Measurements from ENCODE around the gene GPR6.

The GPR6 gene

GRCh38 chr6:109964949-109965348 lies 13.2 kb upstream of the GPR6 start:
- TF ChIP-seq, protein P1, sequence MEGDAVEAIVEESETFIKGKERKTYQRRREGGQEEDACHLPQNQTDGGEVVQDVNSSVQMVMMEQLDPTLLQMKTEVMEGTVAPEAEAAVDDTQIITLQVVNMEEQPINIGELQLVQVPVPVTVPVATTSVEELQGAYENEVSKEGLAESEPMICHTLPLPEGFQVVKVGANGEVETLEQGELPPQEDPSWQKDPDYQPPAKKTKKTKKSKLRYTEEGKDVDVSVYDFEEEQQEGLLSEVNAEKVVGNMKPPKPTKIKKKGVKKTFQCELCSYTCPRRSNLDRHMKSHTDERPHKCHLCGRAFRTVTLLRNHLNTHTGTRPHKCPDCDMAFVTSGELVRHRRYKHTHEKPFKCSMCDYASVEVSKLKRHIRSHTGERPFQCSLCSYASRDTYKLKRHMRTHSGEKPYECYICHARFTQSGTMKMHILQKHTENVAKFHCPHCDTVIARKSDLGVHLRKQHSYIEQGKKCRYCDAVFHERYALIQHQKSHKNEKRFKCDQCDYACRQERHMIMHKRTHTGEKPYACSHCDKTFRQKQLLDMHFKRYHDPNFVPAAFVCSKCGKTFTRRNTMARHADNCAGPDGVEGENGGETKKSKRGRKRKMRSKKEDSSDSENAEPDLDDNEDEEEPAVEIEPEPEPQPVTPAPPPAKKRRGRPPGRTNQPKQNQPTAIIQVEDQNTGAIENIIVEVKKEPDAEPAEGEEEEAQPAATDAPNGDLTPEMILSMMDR (IDR thresholded peaks at IDR 0.05), result no peak
- Mint-ChIP-seq H3K4me3 (no peak overlapping the region), H3K27ac (no peak overlapping the region), H3K9me3 (no peaks in the 10 kb centered on the region), H3K36me3 (ENCODE audit: low read depth) (no peaks in the 10 kb centered on the region), H3K27me3 (ENCODE audit: low read depth, poor library complexity) (peaks cover 3% of the 10 kb centered on the region), H3K4me1 (no peaks in the 10 kb centered on the region)
- DNase-seq, result no peak

GRCh38 chr6:109966299-109966698 lies 11.8 kb upstream of the GPR6 start:
- no peak for DNase-seq
- Mint-ChIP-seq H3K36me3 (ENCODE audit: low read depth) (no peaks in the 10 kb centered on the region), H3K4me1 (no peaks in the 10 kb centered on the region), H3K9me3 (no peaks in the 10 kb centered on the region), H3K27ac (no peak overlapping the region), H3K4me3 (no peak overlapping the region), H3K27me3 (ENCODE audit: low read depth, poor library complexity) (peaks cover 3% of the 10 kb centered on the region)
- TF ChIP-seq, protein P1 (IDR thresholded peaks at IDR 0.05), result no peak

DNA sequence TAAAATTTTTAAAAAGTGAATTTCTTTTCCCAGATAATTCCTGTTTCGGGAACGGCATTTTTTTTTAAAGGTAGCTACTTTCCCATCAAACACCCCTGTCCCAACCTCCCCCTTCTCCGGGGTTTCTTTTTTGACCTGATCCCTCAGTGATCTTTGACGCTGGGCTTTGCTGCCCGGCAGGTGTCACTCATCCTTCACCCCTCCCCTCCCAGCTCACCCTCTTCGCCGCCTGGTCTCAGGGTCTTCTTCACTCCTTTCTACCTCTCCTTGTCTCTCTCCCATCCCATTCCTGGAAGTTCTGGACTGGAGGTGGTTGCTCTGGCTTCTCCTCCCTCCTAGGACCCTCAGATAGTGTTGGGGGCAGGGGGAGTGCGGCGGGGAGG lies 329 bp upstream of the GPR6 start:
- Mint-ChIP-seq H3K27me3 (ENCODE audit: low read depth, poor library complexity) (peaks cover 61% of the 10 kb centered on the region), H3K4me3 (peak overlapping the region; percentile 84), H3K4me1 (peaks cover 12% of the 10 kb centered on the region), H3K27ac (no peak overlapping the region), H3K9me3 (no peaks in the 10 kb centered on the region), H3K36me3 (ENCODE audit: low read depth) (no peaks in the 10 kb centered on the region)
- TF ChIP-seq, protein P1 (IDR thresholded peaks at IDR 0.05), result no peak
- DNase-seq, result no peak

DNA sequence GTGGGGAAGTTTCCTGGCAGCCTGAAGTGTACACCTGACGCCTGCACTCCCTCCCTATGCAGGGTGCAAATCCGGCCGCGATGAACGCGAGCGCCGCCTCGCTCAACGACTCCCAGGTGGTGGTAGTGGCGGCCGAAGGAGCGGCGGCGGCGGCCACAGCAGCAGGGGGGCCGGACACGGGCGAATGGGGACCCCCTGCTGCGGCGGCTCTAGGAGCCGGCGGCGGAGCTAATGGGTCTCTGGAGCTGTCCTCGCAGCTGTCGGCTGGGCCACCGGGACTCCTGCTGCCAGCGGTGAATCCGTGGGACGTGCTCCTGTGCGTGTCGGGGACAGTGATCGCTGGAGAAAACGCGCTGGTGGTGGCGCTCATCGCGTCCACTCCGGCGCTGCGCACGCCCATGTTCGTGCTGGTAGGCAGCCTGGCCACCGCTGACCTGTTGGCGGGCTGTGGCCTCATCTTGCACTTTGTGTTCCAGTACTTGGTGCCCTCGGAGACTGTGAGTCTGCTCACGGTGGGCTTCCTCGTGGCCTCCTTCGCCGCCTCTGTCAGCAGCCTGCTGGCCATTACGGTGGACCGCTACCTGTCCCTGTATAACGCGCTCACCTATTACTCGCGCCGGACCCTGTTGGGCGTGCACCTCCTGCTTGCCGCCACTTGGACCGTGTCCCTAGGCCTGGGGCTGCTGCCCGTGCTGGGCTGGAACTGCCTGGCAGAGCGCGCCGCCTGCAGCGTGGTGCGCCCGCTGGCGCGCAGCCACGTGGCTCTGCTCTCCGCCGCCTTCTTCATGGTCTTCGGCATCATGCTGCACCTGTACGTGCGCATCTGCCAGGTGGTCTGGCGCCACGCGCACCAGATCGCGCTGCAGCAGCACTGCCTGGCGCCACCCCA lies 1.2 kb downstream of the GPR6 start:
- Mint-ChIP-seq H3K4me3 (peak overlapping the region; percentile 84), H3K9me3 (no peaks in the 10 kb centered on the region), H3K27me3 (ENCODE audit: low read depth, poor library complexity) (peaks cover 71% of the 10 kb centered on the region), H3K27ac (no peak overlapping the region), H3K4me1 (peaks cover 12% of the 10 kb centered on the region), H3K36me3 (ENCODE audit: low read depth) (no peaks in the 10 kb centered on the region)
- TF ChIP-seq, protein P1 (IDR thresholded peaks at IDR 0.05), result no peak
- DNase-seq, result peak; percentile 29

DNA sequence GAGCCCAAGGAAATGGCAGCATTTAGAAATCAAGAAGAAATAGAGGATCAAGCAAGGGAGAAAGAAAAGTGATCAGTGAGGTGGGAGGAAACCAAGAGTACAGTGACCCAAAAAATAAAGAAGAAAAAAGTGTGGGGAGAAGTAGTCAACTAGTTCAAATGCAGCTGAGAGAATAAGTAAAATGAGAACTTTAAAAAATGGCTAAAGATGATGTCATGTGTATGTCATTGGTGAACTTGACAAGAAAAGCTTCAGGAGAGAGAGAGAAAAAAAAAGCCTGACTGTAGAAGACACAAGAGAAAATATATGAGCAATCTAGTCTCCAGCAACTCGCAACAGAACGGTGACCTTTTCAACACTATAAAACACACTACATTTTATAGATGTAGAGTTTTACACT lies 6.3 kb downstream of the GPR6 start:
- H3K27ac Mint-ChIP-seq, result no peak overlapping the region
- H3K9me3 Mint-ChIP-seq, result peaks cover 4% of the 10 kb centered on the region
- no peak for DNase-seq
- H3K36me3 Mint-ChIP-seq (ENCODE audit: low read depth), result no peaks in the 10 kb centered on the region
- H3K27me3 Mint-ChIP-seq (ENCODE audit: low read depth, poor library complexity), result peaks cover 39% of the 10 kb centered on the region
- no peak overlapping the region for H3K4me3 Mint-ChIP-seq
- H3K4me1 Mint-ChIP-seq, result no peaks in the 10 kb centered on the region
- TF ChIP-seq, protein P1 (IDR thresholded peaks at IDR 0.05), result no peak

- H3K4me1 Mint-ChIP-seq, result no peaks in the 10 kb centered on the region
- no peaks in the 10 kb centered on the region for H3K36me3 Mint-ChIP-seq (ENCODE audit: low read depth)
These were observed 9.1 kb downstream of the GPR6 start for GRCh38 chr6:109987196-109987595.

More at GRCh38 chr6:109987196-109987595, 9.1 kb downstream of the GPR6 start:
- TF ChIP-seq, protein P1 (IDR thresholded peaks at IDR 0.05), result no peak
- Mint-ChIP-seq H3K27ac (no peak overlapping the region), H3K27me3 (ENCODE audit: low read depth, poor library complexity) (peaks cover 18% of the 10 kb centered on the region), H3K4me3 (no peak overlapping the region), H3K9me3 (peaks cover 4% of the 10 kb centered on the region)
- no peak for DNase-seq
